GM13977 (cell line): ENCODE measurements around the gene DCBLD2.

Experiments used
- DNase-seq: peaks from one replicate; pipeline ENCODE4 v3.0.0; 2012; ENCODE audit warnings: low spot score
- CTCF ChIP-seq: IDR thresholded peaks from 2 replicates; pipeline ENCODE4 v1.5.1; 2012; ENCODE audit warnings: mild to moderate bottlenecking, control low read depth; ENCODE audit not compliant: insufficient read depth; ENCODE audit errors: extremely low read depth, missing control alignments
- in situ Hi-C: fragments of 300-500 bp; cut with MboI; formaldehyde crosslinking; loops from one replicate; pipeline ENCODE4 v1.12.0; 2022; ENCODE audit warnings: low sequenced_read_pairs, low pct_unique_long_range_greater_than_20kb, mixed read lengths, inconsistent platforms; ENCODE audit not compliant: unreplicated experiment

Gene DCBLD2

GRCh38 chr3:98766924-98767323, 134.6 kb downstream of the DCBLD2 start:
- no peak for DNase-seq
- in situ Hi-C loops: no loop called here
- no peak for TF ChIP-seq CTCF

- in situ Hi-C loops: no loop called here
- no peak for TF ChIP-seq CTCF
- no peak for DNase-seq
Measured at GRCh38 chr3:98765721-98766120, 135.8 kb downstream of the DCBLD2 start.

DNA sequence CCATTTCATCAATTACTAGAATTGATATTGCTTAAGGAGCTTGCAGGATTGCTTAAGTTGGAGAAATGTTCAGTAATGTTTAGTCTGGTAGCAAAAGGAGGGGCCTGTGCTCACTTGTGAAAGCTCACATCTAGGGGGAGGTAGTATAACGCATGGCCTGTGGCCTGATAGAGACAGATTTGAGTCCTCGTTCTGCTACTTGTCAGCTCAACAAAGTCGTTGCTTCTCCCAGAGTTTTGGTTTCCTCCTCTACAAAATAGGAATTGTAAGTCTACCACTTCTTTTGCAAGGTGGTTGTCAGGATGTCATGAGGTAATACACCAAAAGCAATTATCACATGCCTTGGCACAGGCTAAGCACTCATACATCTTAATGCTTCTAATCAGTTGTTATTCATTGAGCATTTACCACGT, 137.0 kb downstream of the DCBLD2 start:
- in situ Hi-C loops: no loop called here
- TF ChIP-seq CTCF: no peak
- no peak for DNase-seq

DNA sequence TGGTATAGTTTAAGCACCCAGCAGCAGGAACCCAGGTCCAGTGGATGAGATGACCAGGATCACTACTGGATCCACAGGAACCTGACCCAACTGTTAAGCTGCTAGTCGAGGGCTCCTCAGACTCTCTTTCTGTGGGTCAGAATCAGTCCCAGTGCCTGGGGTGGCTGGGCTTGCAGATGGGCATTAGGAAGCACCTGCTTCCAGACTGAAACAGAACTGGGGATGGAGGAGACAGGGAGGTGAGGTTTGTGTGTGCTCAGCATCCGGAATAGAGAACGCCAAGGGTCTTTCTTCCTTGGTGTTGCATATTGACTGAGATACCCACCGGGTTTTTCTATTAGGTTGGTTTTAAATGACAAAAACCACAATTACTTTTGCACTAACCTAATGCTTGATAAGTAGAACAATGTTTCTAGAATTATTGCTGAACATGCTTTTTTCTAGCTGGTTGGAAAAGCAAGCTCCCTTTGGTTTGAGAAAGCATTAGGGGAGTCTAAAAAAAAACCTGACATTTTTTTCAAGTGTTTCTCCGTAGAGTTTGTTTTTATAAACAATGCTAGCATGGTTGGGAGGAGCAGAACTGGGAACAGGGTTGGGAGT, 137.6 kb downstream of the DCBLD2 start:
- DNase-seq: no peak
- in situ Hi-C loops: no loop called here
- TF ChIP-seq CTCF: no peak

DNA sequence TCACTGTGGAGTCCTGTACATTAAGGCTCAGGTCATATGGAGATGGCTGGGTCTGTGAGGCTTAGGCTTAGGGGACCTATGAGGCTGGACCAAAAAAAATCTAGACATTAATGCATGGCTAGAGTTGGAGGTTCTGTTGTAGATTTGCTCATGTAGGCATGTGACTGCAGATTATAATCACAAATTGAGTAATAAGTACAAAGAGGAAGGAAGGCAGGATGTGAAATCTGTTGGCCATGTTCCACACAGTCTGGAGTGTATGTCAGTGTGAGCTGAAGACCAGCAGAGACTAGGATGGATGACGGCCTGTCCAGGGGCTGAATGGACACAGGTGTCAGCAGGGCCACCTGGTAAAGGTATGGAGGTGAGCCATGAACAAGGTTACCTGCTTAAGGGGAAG, 138.4 kb downstream of the DCBLD2 start, which contains the start of gene ST3GAL6:
ST3GAL6 (plus strand) TSS at position 265 of the 400 bp plus-strand sequence. CDS start 5,101 bp downstream, outside the sequence.
- DNase-seq: no peak
- in situ Hi-C loops: no loop called here
- no peak for TF ChIP-seq CTCF

DNA sequence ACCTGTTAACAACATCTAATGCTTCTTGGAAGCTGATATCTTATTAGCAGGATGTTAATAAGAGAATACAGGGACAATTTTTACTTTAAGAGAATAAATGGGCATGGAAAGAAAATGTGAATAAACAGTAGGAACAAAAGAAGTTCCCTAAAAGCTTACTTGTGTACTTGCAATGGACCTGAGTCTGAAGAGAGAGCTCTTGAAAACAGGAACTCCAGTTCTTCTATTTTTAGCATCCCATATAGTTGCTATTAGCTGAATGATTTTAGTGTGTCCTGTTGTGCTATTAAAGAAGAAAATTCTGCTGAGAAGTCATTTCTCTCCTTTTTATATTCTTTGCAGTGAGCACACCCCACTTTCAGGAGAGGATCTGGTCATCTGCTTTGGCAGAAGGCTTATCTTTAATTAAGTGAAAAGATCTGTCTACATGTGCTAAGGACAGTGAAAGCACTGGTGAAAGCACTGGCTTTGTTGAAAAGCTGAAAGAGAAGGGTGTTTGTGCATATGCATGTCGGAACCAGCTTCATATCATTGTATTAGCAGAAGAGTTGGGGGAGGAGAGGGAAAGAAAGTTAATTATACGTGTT, 139.8 kb downstream of the DCBLD2 start:
- in situ Hi-C loops: no loop called here
- no peak for DNase-seq
- no peak for TF ChIP-seq CTCF

GRCh38 chr3:98759629-98760028, 141.9 kb downstream of the DCBLD2 start:
- TF ChIP-seq CTCF: no peak
- no peak for DNase-seq
- in situ Hi-C loops: no loop called here
